Urothelium cell line (cell line): Measurements from ENCODE around the gene MPP1.

Source experiments
- DNase-seq: peaks from one replicate; pipeline ENCODE4 v3.0.0; 2011; ENCODE audit warnings: low spot score, mixed read lengths
- FAIRE-seq: peaks from 2 replicates; lab custom pipeline; 2011; peaks lifted over from hg19 to GRCh38; lab: Jason Lieb, UNC

The MPP1 gene

GRCh38 chrX:154733066-154733425 lies 72.2 kb downstream of the MPP1 start:
- FAIRE-seq (no peak), DNase-seq (no peak)

GRCh38 chrX:154732421-154733065 lies 72.7 kb downstream of the MPP1 start:
- DNase-seq (no peak), FAIRE-seq (no peak)

GRCh38 chrX:154731881-154732280 lies 73.4 kb downstream of the MPP1 start:
- FAIRE-seq, result no peak
- no peak for DNase-seq

GRCh38 chrX:154731184-154731583 lies 74.1 kb downstream of the MPP1 start:
- no peak for FAIRE-seq
- no peak for DNase-seq

- FAIRE-seq (no peak), DNase-seq (no peak)
Observed at GRCh38 chrX:154730253-154730891, 74.9 kb downstream of the MPP1 start.

- no peak for DNase-seq
- no peak for FAIRE-seq
Observed at GRCh38 chrX:154729439-154729838, 75.8 kb downstream of the MPP1 start.
